Measurements from ENCODE around the gene SHB. TPM values are rescaled to one million over a fixed set of nuclear protein-coding genes. Genes with fewer than 3 reads are reported as not detected.

The SHB gene
- total RNA-seq, 2 experiments from 2014 or later, result 0.41 to 1.0 TPM

- H3K9me2 ChIP-seq (ENCODE audit: insufficient read depth, low read length), result no peaks in the 10 kb centered on the region
- no peaks in the 10 kb centered on the region for H3K36me3 ChIP-seq (ENCODE audit: insufficient read depth, low read length)
- H3K4me3 ChIP-seq (ENCODE audit: low read depth, low read length, poor library complexity, severe bottlenecking), result no peak overlapping the region
- no peaks in the 10 kb centered on the region for H3K9me3 ChIP-seq (ENCODE audit: low read length)
- DNase-seq (ENCODE audit: low spot score), result no peak
- no peaks in the 10 kb centered on the region for H3K4me1 ChIP-seq (ENCODE audit: insufficient read depth, low read length, poor library complexity, severe bottlenecking)
- intact Hi-C loops (cut with micrococcal nuclease; ENCODE audit: unreplicated experiment), result no loop called here
- TF ChIP-seq EZH2phosphoT487 (IDR thresholded peaks at IDR 0.05; ENCODE audit: borderline replicate concordance, low read depth, low read length), result no peak
- ChIA-PET CTCF (ENCODE audit: unreplicated experiment) (no interaction called here), POLR2A (no interaction called here)
- H2AFZ ChIP-seq (ENCODE audit: low read length), result no peak overlapping the region
- no peak overlapping the region for H3K4me2 ChIP-seq (ENCODE audit: low read length)
- BruUV-seq (replicated peaks), result no TSS peak
- H3K27ac ChIP-seq (ENCODE audit: low read depth, low read length, poor library complexity, severe bottlenecking), result no peak overlapping the region
- H4K20me1 ChIP-seq (ENCODE audit: insufficient read depth, low read length), result no peaks in the 10 kb centered on the region; the same call in 1 of the 2 replicates
- H3K79me2 ChIP-seq (ENCODE audit: insufficient read depth, low read depth, low read length), result no peaks in the 10 kb centered on the region
These were observed 15.1 kb downstream of the SHB start for GRCh38 chr9:38053697-38054461.

GRCh38 chr9:38051780-38052546 is 17.1 kb downstream of the SHB start:
- TF ChIP-seq CTCF (conservative IDR thresholded peaks at IDR 0.05; ENCODE audit: low read length) (no peak), EZH2phosphoT487 (IDR thresholded peaks at IDR 0.05; ENCODE audit: borderline replicate concordance, low read depth, low read length) (no peak)
- Histone ChIP-seq H3K36me3 (ENCODE audit: insufficient read depth, low read length) (no peaks in the 10 kb centered on the region), H3K4me1 (ENCODE audit: insufficient read depth, low read length, poor library complexity, severe bottlenecking) (no peaks in the 10 kb centered on the region), H3K9me3 (ENCODE audit: low read length) (no peaks in the 10 kb centered on the region), H3K27ac (ENCODE audit: low read depth, low read length, poor library complexity, severe bottlenecking) (no peak overlapping the region), H3K79me2 (ENCODE audit: insufficient read depth, low read depth, low read length) (no peaks in the 10 kb centered on the region), H3K4me2 (ENCODE audit: low read length) (no peak overlapping the region), H3K9me2 (ENCODE audit: insufficient read depth, low read length) (no peaks in the 10 kb centered on the region), H2AFZ (ENCODE audit: low read length) (no peak overlapping the region), H3K4me3 (ENCODE audit: low read depth, low read length, poor library complexity, severe bottlenecking) (no peak overlapping the region), H4K20me1 (ENCODE audit: insufficient read depth, low read length) (no peaks in the 10 kb centered on the region)
- no peak for DNase-seq (ENCODE audit: low spot score)
- no TSS peak for BruUV-seq (replicated peaks)
- intact Hi-C loops (cut with micrococcal nuclease; ENCODE audit: unreplicated experiment), result no loop called here
- POLR2A ChIA-PET, result interaction anchor here (0.7 kb wide), 1 partner anchor 336 kb away, joined by 4 read pairs; no protein-coding TSS in a partner anchor
- CTCF ChIA-PET (ENCODE audit: unreplicated experiment), result no interaction called here

- Histone ChIP-seq H3K9me3 (ENCODE audit: low read length) (no peaks in the 10 kb centered on the region), H3K4me2 (ENCODE audit: low read length) (no peak overlapping the region), H3K4me3 (ENCODE audit: low read depth, low read length, poor library complexity, severe bottlenecking) (no peak overlapping the region), H3K79me2 (ENCODE audit: insufficient read depth, low read depth, low read length) (no peaks in the 10 kb centered on the region), H4K20me1 (ENCODE audit: insufficient read depth, low read length) (no peaks in the 10 kb centered on the region), H2AFZ (ENCODE audit: low read length) (no peak overlapping the region), H3K4me1 (ENCODE audit: insufficient read depth, low read length, poor library complexity, severe bottlenecking) (no peaks in the 10 kb centered on the region), H3K27ac (ENCODE audit: low read depth, low read length, poor library complexity, severe bottlenecking) (no peak overlapping the region), H3K9me2 (ENCODE audit: insufficient read depth, low read length) (no peaks in the 10 kb centered on the region), H3K36me3 (ENCODE audit: insufficient read depth, low read length) (no peaks in the 10 kb centered on the region)
- TF ChIP-seq EZH2phosphoT487 (IDR thresholded peaks at IDR 0.05; ENCODE audit: borderline replicate concordance, low read depth, low read length) (no peak), CTCF (conservative IDR thresholded peaks at IDR 0.05; ENCODE audit: low read length) (no peak)
- ChIA-PET POLR2A (no interaction called here), CTCF (ENCODE audit: unreplicated experiment) (no interaction called here)
- DNase-seq (ENCODE audit: low spot score), result no peak
- no TSS peak for BruUV-seq (replicated peaks)
- intact Hi-C loops (cut with micrococcal nuclease; ENCODE audit: unreplicated experiment), result no loop called here
These were observed 20.6 kb downstream of the SHB start for GRCh38 chr9:38048316-38048969.
